Lower leg skin (tissue), 4 donors: ENCODE data around the gene CYFIP2. TPM values are rescaled to one million over a fixed set of nuclear protein-coding genes. Genes with fewer than 3 reads are reported as not detected.

Experiments
- DNase-seq, 2 donors: peaks; one replicate each; pipeline ENCODE4 v3.0.0-alpha.2; 2019; ENCODE audit warnings: low spot score in 2 of 2
- H3K4me3 ChIP-seq: fragments of 200-600 bp; sonication (generic); 2 replicates; pipeline ENCODE4 v1.5.1; 2017; ENCODE audit warnings: mild to moderate bottlenecking, low read depth; ENCODE audit not compliant: poor library complexity, severe bottlenecking
- CTCF ChIP-seq, 3 donors: fragments of 450-650 bp; IDR thresholded peaks; one replicate each; pipeline ENCODE4 v1.5.1; 2016; ENCODE audit warnings: antibody characterized with exemption in 3 of 3, mild to moderate bottlenecking in 3 of 3, moderate library complexity in 2 of 3
- POLR2A ChIP-seq, 2 donors: fragments of 450-650 bp; IDR thresholded peaks; one replicate each; pipeline ENCODE4 v1.6.1; 2016 to 2017; ENCODE audit warnings: antibody characterized with exemption in 2 of 2, mild to moderate bottlenecking in 1 of 2, moderate library complexity in 1 of 2
- WGBS, 2 donors: methylation state at CpG; one replicate each; pipeline ENCODE4 v1.1.5; 2018; 5-methylcytosine and 5-hydroxymethylcytosine counted together
- intact Hi-C: fragments of 100-400 bp; cut with DNase I; formaldehyde crosslinking; loops from one replicate; pipeline ENCODE4 v1.15.0; 2023; ENCODE audit warnings: low total_unique reads
- total RNA-seq, 4 donors: library from RNA; depleted of rRNA; stranded (reverse); fragments of >200 nt; gene quantifications; one replicate each; pipeline ENCODE4 v1.1.0, GENCODE V29; 2016

Gene CYFIP2
- total RNA-seq, 4 donors from 2014 or later, result 3.2 to 16.2 (median 7.0) TPM

- DNase-seq, result no peak
- intact Hi-C loops, result no loop called here
- no peak overlapping the region for H3K4me3 ChIP-seq
- TF ChIP-seq POLR2A (IDR thresholded peaks at IDR 0.05) (no peak), CTCF (IDR thresholded peaks at IDR 0.05) (no peak)
- WGBS, 2 donors, result 59 to 68% methylated on average over 1 of the region's 1 CpG
Measured at GRCh38 chr5:157387041-157387563, 121.2 kb downstream of the CYFIP2 start.

GRCh38 chr5:157387683-157388093 lies 121.8 kb downstream of the CYFIP2 start:
- WGBS, 2 donors, result 24 to 36% methylated on average over 3 of the region's 3 CpGs
- TF ChIP-seq POLR2A (IDR thresholded peaks at IDR 0.05) (no peak), CTCF (IDR thresholded peaks at IDR 0.05) (no peak)
- no peak overlapping the region for H3K4me3 ChIP-seq
- peak in 1 of 2 donors; percentile 45 for DNase-seq
- intact Hi-C loops, result no loop called here

GRCh38 chr5:157388111-157388710 lies 122.3 kb downstream of the CYFIP2 start:
- intact Hi-C loops, result no loop called here
- DNase-seq, result no peak
- TF ChIP-seq CTCF (IDR thresholded peaks at IDR 0.05) (no peak), POLR2A (IDR thresholded peaks at IDR 0.05) (no peak)
- no peak overlapping the region for H3K4me3 ChIP-seq

- intact Hi-C loops, result no loop called here
- TF ChIP-seq POLR2A (IDR thresholded peaks at IDR 0.05) (no peak), CTCF (IDR thresholded peaks at IDR 0.05) (no peak)
- 96 to 97% methylated on average over 16 to 17 of the region's 17 CpGs for WGBS, 2 donors
- no peak overlapping the region for H3K4me3 ChIP-seq
- DNase-seq, result no peak
Measured at GRCh38 chr5:157389103-157389502, 123.2 kb downstream of the CYFIP2 start.

GRCh38 chr5:157390133-157390532 lies 124.2 kb downstream of the CYFIP2 start:
- WGBS, 2 donors, result 63 to 77% methylated on average over 5 of the region's 5 CpGs
- no peak overlapping the region for H3K4me3 ChIP-seq
- DNase-seq, result no peak
- intact Hi-C loops, result no loop called here
- TF ChIP-seq POLR2A (IDR thresholded peaks at IDR 0.05), result no peak
- TF ChIP-seq CTCF (IDR thresholded peaks at IDR 0.05), result no peak
